Mesenchymal stem cell (in vitro differentiated cells and primary cell): ENCODE data around the gene PSMB11.

Experiments
- DNase-seq: peaks from one replicate; pipeline ENCODE4 v3.0.0-alpha.2; 2013
- H2AFZ ChIP-seq: one replicate; pipeline ENCODE4 v1.6.1; 2013; ENCODE audit warnings: low read depth, mild to moderate bottlenecking, control low read depth, inconsistent platforms, low read length, moderate library complexity
- H2AK5ac ChIP-seq: 2 replicates; pipeline ENCODE4 v1.6.1; 2013; ENCODE audit warnings: low read length, moderate library complexity, mild to moderate bottlenecking, inconsistent platforms; ENCODE audit not compliant: severe bottlenecking
- H2BK120ac ChIP-seq: one replicate; pipeline ENCODE4 v1.6.1; 2013; ENCODE audit warnings: low read depth, mild to moderate bottlenecking, inconsistent platforms, low read length, moderate library complexity
- H2BK12ac ChIP-seq, 2 experiments: one replicate each; pipeline ENCODE4 v1.6.1; 2013; ENCODE audit warnings: inconsistent platforms in 2 of 2, low read length in 2 of 2, mild to moderate bottlenecking in 2 of 2, moderate library complexity in 2 of 2, control low read depth in 1 of 2
- H2BK15ac ChIP-seq: one replicate; pipeline ENCODE4 v1.6.1; 2013; ENCODE audit warnings: mild to moderate bottlenecking, low read depth, inconsistent platforms; ENCODE audit not compliant: poor library complexity, severe bottlenecking
- H2BK5ac ChIP-seq: 2 replicates; pipeline ENCODE4 v1.6.1; 2013; ENCODE audit warnings: low read depth, mild to moderate bottlenecking, low read length, control low read depth, inconsistent platforms; ENCODE audit not compliant: poor library complexity, severe bottlenecking
- H3K14ac ChIP-seq, 2 experiments: one replicate each; pipeline ENCODE4 v1.6.1; 2013; ENCODE audit warnings: inconsistent platforms in 2 of 2, low read length in 2 of 2, control low read depth in 1 of 2, mild to moderate bottlenecking in 1 of 2, moderate library complexity in 1 of 2
- H3K18ac ChIP-seq, 2 experiments: one replicate each; pipeline ENCODE4 v1.6.1; 2013; ENCODE audit warnings: inconsistent platforms in 2 of 2, low read length in 2 of 2, control low read depth in 1 of 2, low read depth in 1 of 2, mild to moderate bottlenecking in 1 of 2
- H3K23ac ChIP-seq, 2 experiments: one replicate each; pipeline ENCODE4 v1.6.1; 2013; ENCODE audit warnings: inconsistent platforms in 2 of 2, low read length in 2 of 2, mild to moderate bottlenecking in 2 of 2, moderate library complexity in 2 of 2, control low read depth in 1 of 2
- H3K27ac ChIP-seq: 2 replicates; pipeline ENCODE4 v1.5.1; 2013; ENCODE audit warnings: mild to moderate bottlenecking, moderate library complexity, low read length, control low read depth, inconsistent platforms; ENCODE audit not compliant: poor library complexity, severe bottlenecking
- H3K27me3 ChIP-seq, 2 experiments: 2 replicates each; pipeline versions ENCODE4 v1.6.1 to v1.7.0; 2013; ENCODE audit warnings: low read length in 2 of 2, mild to moderate bottlenecking in 2 of 2, moderate library complexity in 2 of 2, control low read depth in 1 of 2, inconsistent platforms in 1 of 2; ENCODE audit not compliant: control insufficient read depth in 1 of 2, insufficient read depth in 1 of 2
- H3K36me3 ChIP-seq, 2 experiments: 2 replicates each; pipeline versions ENCODE4 v1.6.1 to v1.7.0; 2013; ENCODE audit warnings: low read length in 2 of 2, control low read depth in 1 of 2, inconsistent platforms in 1 of 2, low read depth in 1 of 2, mild to moderate bottlenecking in 1 of 2; ENCODE audit not compliant: insufficient read depth in 2 of 2, control insufficient read depth in 1 of 2
- H3K4ac ChIP-seq, 2 experiments: one replicate each; pipeline ENCODE4 v1.6.1; 2013; ENCODE audit warnings: inconsistent platforms in 2 of 2, low read length in 2 of 2, mild to moderate bottlenecking in 2 of 2, moderate library complexity in 2 of 2, control low read depth in 1 of 2, low read depth in 1 of 2
- H3K4me1 ChIP-seq: 2 replicates; pipeline ENCODE4 v1.6.1; 2013; ENCODE audit warnings: low read depth, low read length, control low read depth; ENCODE audit not compliant: control insufficient read depth, insufficient read depth
- H3K4me2 ChIP-seq: 2 replicates; pipeline ENCODE4 v1.6.1; 2013; ENCODE audit warnings: low read length, mild to moderate bottlenecking, inconsistent platforms; ENCODE audit not compliant: poor library complexity, severe bottlenecking
- H3K4me3 ChIP-seq, 2 experiments: 2 replicates each; pipeline versions ENCODE4 v1.5.1 to v1.7.0; 2013; ENCODE audit warnings: low read length in 2 of 2, mild to moderate bottlenecking in 2 of 2, control low read depth in 1 of 2, low read depth in 1 of 2; ENCODE audit not compliant: insufficient read depth in 1 of 2
- H3K79me1 ChIP-seq: replicated peaks from 2 replicates; pipeline ENCODE4 v1.6.1; 2013; ENCODE audit warnings: mild to moderate bottlenecking, control low read depth, low read length, inconsistent platforms; ENCODE audit not compliant: poor library complexity, severe bottlenecking
- H3K9ac ChIP-seq: 2 replicates; pipeline ENCODE4 v1.7.0; 2013; ENCODE audit warnings: mild to moderate bottlenecking, low read length, moderate library complexity
- H3K9me3 ChIP-seq: 2 replicates; pipeline ENCODE4 v1.7.0; 2013; ENCODE audit warnings: mild to moderate bottlenecking, low read length; ENCODE audit not compliant: control insufficient read depth
- H4K8ac ChIP-seq: one replicate; pipeline ENCODE4 v1.6.1; 2013; ENCODE audit warnings: inconsistent platforms, mild to moderate bottlenecking, low read length, moderate library complexity
- H4K91ac ChIP-seq: one replicate; pipeline ENCODE4 v1.6.1; 2013; ENCODE audit warnings: mild to moderate bottlenecking, low read length, inconsistent platforms
- WGBS: methylation state at CpG from one replicate; pipeline ENCODE4 v1.1.7; 2013; ENCODE audit warnings: mixed read lengths; 5-methylcytosine and 5-hydroxymethylcytosine counted together

PSMB11 gene

GRCh38 chr14:23024612-23025075 is 17.4 kb upstream of the PSMB11 start:
- Histone ChIP-seq H3K23ac (no peak overlapping the region), H3K27ac (no peak overlapping the region), H3K4me2 (no peak overlapping the region), H2BK15ac (peak overlapping the region; percentile 15), H3K14ac (no peak overlapping the region), H3K4ac (no peak overlapping the region), H3K18ac (peak overlapping the region in 1 of 2 experiments; percentile 45), H3K4me1 (peaks cover 11% of the 10 kb centered on the region), H3K9ac (no peak overlapping the region), H2AFZ (no peak overlapping the region), H3K79me1 (peaks cover 4% of the 10 kb centered on the region), H3K36me3 (peaks cover 16 to 37% of the 10 kb centered on the region in 2 experiments), H4K8ac (peak overlapping the region; percentile 69), H2BK5ac (no peak overlapping the region), H3K9me3 (no peaks in the 10 kb centered on the region), H2BK12ac (no peak overlapping the region), H3K27me3 (no peaks in the 10 kb centered on the region), H4K91ac (peak overlapping the region; percentile 28), H2AK5ac (peak overlapping the region; percentile 81), H3K4me3 (no peak overlapping the region), H2BK120ac (peak overlapping the region; percentile 65)
- no peak for DNase-seq
- WGBS, result 56% methylated on average over 4 of the region's 7 CpGs

- Histone ChIP-seq H2AK5ac (no peak overlapping the region), H3K36me3 (peaks cover 16 to 37% of the 10 kb centered on the region in 2 experiments), H2AFZ (no peak overlapping the region), H3K27me3 (no peaks in the 10 kb centered on the region), H2BK120ac (no peak overlapping the region), H3K79me1 (peaks cover 4% of the 10 kb centered on the region), H4K8ac (peak overlapping the region; percentile 69), H3K4me2 (no peak overlapping the region), H3K4ac (peak overlapping the region in 1 of 2 experiments; percentile 1), H4K91ac (no peak overlapping the region), H3K9me3 (no peaks in the 10 kb centered on the region), H2BK15ac (no peak overlapping the region), H3K27ac (peak overlapping the region; percentile 20), H3K4me3 (no peak overlapping the region), H2BK12ac (no peak overlapping the region), H3K4me1 (peaks cover 11% of the 10 kb centered on the region), H3K9ac (no peak overlapping the region), H3K18ac (peak overlapping the region in 1 of 2 experiments; percentile 45), H3K14ac (no peak overlapping the region), H2BK5ac (no peak overlapping the region), H3K23ac (no peak overlapping the region)
- WGBS, result 40% methylated on average over 3 of the region's 4 CpGs
- peak; percentile 21 for DNase-seq
These were observed 16.7 kb upstream of the PSMB11 start for GRCh38 chr14:23025151-23025814.

GRCh38 chr14:23028799-23029198 is 13.2 kb upstream of the PSMB11 start:
- Histone ChIP-seq H3K4me1 (peaks cover 17% of the 10 kb centered on the region), H3K4me3 (no peak overlapping the region), H3K14ac (no peak overlapping the region), H4K91ac (no peak overlapping the region), H3K36me3 (peaks cover 36 to 65% of the 10 kb centered on the region in 2 experiments), H3K9me3 (no peaks in the 10 kb centered on the region), H3K23ac (no peak overlapping the region), H3K18ac (no peak overlapping the region), H2BK120ac (no peak overlapping the region), H2BK12ac (no peak overlapping the region), H3K79me1 (peaks cover 9% of the 10 kb centered on the region), H2AFZ (no peak overlapping the region), H2BK5ac (no peak overlapping the region), H3K4ac (no peak overlapping the region), H2AK5ac (no peak overlapping the region), H3K27me3 (no peaks in the 10 kb centered on the region), H3K27ac (no peak overlapping the region), H3K9ac (no peak overlapping the region), H4K8ac (no peak overlapping the region), H2BK15ac (no peak overlapping the region), H3K4me2 (no peak overlapping the region)
- DNase-seq, result no peak
- WGBS, result 93% methylated on average over 2 of the region's 2 CpGs

GRCh38 chr14:23030936-23031335 is 11.1 kb upstream of the PSMB11 start:
- Histone ChIP-seq H3K18ac (no peak overlapping the region), H2BK120ac (no peak overlapping the region), H3K4me3 (no peak overlapping the region), H2AK5ac (no peak overlapping the region), H2AFZ (no peak overlapping the region), H2BK12ac (no peak overlapping the region), H3K4me2 (no peak overlapping the region), H3K23ac (no peak overlapping the region), H3K36me3 (peaks cover 33 to 53% of the 10 kb centered on the region in 2 experiments), H3K4ac (no peak overlapping the region), H3K9me3 (no peaks in the 10 kb centered on the region), H3K27ac (no peak overlapping the region), H3K9ac (no peak overlapping the region), H2BK15ac (no peak overlapping the region), H2BK5ac (no peak overlapping the region), H3K4me1 (peaks cover 10% of the 10 kb centered on the region), H3K27me3 (no peaks in the 10 kb centered on the region), H4K91ac (no peak overlapping the region), H3K79me1 (peaks cover 8% of the 10 kb centered on the region), H4K8ac (no peak overlapping the region), H3K14ac (no peak overlapping the region)
- WGBS, result 96% methylated on average over 4 of the region's 4 CpGs
- DNase-seq, result no peak
